HG02885 (cell line): ENCODE results near the gene AJAP1.

Experiments
- ATAC-seq: cut with Tn5 transposase; IDR thresholded peaks from one replicate; pipeline ENCODE4 v1.9.1; 2021; ENCODE audit warnings: mild to moderate bottlenecking; ENCODE audit not compliant: unreplicated experiment, poor library complexity

The AJAP1 gene

DNA sequence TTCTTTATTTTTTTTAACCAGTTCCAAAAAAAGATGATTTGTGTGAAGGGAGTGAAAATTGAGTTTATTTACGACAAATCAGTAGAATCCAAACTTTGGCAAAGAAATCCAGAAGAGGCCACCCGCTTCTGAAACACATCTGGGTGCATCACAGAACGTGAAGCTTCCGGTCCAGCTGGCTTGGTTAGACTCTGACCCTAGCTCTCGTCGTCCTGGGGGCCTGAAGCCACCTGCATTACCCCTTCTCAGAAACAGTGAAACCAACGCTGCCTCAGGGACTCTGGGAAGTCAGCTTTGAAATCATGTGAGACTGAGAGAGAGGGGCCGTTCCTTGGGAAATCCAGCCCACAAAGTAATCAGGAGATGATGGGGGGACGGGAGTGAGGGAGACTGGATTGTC lies 21.8 kb downstream of the AJAP1 start:
- ATAC-seq = no peak

DNA sequence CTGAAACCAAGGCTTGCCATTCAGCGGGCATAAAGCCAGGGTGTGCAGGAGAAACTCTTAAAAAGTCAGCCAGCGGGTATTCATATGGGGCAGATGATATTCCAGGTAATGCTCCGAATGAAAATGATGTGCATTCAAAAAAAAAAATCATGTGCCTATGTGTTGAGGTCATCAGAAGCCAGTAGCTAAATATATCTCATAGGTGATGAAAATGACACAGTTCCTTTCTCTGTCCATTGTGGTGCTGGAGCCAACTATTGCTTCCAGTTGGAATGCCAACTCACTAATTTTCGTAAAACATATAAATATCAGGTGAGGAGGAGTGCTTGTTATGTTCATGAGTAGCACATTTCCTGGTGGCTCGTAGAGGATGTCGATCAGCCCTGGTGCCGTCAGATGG lies 23.2 kb downstream of the AJAP1 start:
- ATAC-seq = no peak

DNA sequence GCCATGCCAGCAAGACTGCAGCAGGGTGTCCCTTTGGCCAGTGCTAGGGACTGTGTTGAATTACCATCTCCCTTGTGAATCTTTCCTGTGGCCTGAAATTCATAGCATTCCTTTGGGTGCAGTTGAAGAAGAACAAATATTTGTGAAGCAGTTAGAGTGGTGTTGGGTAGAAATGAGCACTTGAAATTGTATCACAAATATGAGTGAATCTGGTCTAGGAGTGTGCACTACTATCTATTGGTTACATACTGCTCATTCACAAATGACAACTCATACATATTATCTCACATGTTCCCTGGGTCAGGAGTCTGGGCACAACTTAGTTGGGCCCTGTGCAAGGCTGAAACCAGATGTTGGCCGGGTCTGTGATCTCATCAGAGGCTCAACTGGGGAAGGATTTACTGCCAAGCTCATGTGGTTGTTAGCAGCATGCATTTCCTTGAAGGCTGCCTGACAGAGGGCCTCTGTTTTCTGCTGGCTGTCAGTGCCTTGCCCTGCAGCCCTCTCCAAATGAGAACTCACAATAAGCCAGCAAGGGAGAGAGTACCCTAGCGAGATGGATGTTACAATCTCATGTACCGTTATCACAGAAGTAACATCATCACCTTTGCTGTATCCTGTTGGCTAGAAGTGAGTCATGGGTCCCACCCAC lies 23.8 kb downstream of the AJAP1 start:
- no peak for ATAC-seq

DNA sequence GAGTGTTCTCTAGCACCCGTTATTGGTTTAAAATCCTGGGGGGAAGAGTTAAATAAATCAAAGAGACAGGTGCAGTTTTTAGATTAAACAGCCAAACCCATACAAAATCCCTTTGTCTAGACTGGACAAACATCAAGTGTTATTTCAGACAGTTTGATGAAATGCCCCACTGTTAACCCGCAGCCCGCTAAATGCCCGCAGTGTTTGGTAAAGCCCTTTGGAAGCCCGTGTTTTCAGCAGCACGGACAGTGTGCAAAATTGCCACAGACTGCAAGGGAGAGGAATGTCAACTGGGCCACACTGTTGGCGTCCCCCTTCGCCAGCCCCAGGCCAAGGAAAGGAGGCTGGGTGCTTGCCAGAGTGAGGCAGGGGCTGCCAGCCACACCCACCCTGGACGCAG lies 26.6 kb downstream of the AJAP1 start:
- no peak for ATAC-seq

DNA sequence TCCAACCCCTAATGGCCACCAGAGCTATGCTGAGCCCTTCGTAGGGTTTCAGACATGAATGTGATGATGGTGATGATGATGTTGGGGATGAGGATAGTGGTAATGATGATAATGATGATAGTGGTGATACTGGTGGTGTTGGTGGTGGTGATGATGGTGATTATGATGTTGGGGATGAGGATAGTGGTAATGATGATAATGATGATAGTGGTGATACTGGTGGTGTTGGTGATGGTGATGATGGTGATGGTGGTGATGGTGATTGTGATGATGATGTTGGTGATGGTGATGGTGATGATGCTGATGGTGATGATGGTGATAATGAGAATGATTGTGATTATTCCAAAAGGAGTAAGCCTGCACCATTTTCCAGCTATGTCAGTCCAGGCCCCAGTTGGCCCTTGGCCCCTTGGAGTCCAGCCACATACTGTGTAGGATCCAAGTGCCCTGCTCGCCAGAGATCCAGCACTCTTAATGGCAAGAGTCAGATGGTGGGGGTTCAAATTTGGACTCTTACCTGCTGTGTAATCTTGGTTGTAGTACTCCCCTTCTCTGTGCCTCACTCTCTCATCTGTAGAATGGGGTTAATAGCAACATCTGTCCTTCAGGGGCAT lies 28.3 kb downstream of the AJAP1 start:
- no peak for ATAC-seq

DNA sequence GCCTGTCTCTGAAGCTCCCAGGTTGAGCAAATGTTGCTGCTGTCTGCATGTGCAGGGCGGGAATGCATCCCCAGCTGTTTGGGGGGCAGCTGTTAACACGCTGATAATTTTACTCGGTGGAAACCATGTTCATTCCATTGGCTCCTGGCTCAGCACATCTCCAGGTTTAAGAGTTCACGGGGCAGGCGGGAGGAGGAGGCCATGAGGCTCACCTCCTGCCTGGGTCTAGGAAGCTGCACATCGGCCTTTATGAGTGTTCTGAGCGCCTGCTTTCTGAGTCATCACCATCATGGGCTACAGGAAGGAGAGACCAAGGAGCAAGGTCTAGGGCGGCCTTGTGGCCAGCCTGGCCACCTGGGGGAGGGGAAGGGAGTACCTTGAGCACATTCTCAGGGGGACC lies 29.7 kb downstream of the AJAP1 start:
- no peak for ATAC-seq

DNA sequence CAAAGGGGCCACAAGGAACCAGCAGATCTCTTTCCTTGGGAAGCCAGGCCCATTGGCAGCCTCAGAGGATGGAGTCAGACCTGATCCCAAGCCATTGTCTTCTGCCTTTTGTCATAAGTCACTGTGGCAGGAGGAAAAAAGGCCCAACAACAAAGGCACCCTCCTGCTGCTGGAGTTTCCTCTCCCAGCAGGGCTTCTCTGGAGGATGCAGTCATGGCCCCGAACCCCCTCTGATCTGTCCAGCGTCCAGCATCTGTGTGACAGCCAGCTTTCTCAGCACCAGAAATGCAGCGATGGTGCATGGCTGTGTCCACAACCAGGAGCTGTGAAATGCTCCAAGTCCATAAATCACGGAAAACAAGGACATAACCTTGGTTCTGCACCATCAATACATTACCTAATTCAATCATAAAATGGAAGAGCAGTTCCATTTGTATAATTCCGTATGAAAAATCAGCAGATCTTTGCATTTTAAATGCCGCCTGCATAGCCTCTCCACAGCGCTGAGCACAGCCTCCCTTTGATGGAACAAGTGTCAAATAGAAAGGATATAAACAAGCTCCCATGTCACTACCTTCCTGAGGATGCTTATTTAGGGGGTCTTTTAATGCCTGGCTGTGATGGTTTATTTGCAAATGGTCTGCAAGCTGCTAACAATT lies 30.6 kb downstream of the AJAP1 start:
- ATAC-seq = no peak

DNA sequence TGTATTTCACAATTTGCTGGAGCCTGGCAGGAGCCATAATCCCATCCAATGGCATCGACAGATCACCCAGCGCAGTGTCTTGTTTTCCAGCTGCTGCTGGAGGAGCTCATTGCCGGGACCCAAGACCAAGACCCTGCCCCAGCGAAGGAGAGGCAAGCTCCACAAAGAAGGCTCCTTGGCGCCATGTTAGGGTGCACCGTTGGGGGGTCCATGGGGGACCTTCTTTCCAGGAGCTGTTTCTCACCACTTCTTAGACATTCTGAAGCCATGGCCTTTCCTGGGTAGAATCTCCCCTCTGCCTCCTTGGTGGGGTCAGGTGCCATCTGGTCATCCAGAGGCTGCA lies 31.1 kb downstream of the AJAP1 start:
- no peak for ATAC-seq

DNA sequence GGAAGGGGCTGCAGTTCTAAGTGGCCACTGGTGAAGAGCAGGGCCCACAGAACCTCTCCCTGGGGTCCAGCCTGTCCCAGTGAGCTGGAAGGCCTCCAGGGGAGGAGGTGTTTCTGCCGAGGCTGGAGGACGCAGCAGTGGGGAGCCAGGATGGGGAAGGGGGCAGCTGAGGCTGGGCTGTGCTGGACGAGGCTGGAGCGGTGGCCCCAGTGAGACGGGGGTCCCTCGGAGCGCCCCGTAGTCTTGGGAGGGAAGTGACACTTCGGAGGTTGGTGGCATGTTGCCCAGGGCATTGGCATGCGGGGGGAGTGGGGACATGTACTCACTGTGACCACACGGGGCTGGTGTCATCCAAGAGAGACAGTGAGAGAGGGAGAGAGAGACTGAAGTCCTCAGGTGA lies 33.5 kb downstream of the AJAP1 start:
- no peak for ATAC-seq

DNA sequence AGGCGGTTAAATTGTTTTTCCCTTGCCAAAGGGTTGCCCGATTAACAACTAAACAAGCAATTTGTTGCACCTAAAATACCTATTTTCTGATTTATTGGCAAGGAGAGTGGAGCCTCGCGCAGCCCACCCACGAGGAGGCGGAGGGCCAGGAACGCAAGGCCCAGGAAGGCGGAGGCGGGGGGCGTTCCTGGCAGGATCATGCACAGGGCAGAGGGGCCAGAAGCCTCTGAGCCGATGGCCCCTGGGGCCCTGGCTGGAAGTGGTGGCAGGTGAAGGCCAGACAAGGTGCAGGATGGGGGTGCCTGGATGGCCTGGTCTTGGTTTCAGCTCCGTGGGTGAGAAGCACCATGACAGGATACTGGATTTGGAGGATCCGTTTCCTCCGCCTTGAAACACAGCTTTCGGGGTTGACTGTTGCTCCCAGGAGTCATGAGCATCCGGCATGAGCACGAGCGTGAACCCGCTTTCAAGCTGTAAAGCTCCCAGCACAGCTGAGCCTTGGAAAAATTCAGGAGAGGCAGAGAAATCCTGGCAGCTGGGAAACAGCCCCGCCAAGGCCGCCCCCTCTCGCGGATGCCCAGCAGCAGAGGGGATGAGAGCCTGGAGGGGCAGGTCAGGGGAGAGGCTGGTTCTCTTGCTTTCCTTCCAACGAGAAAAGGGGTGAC lies 35.0 kb downstream of the AJAP1 start:
- ATAC-seq = no peak

DNA sequence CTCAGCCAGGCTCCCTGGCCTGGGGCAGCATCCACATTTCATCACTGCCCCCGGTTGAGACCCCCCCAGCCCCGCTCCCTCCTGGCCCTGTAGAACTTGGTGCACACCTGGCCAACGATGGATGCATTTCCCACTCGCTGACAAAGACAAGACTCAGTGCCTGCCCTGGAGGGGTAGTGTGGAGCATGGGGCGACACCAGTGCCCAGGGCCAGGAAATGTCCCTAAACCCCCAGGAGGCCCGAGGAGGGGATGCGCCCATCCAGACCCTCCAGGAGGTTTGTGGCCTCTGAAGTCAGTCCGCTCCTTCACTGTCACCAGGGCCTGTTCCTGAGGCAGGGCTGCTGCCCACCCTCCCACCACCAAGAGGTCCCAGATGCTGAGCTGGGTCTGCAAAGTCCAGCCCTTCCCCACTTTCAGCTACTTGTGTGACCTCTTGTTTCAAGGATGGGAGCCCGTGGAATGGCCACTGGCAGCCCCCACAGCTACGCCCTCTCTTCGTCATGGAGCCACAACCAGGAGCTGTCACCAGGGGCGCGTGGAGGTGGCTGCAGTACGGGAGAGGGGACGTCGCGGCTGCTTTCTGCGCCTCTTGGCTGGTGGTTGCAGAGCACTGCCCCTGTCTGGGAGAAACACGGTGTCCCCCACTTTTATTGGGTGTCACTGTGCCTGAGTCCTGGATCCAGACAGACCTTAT lies 35.7 kb downstream of the AJAP1 start:
- no peak for ATAC-seq

DNA sequence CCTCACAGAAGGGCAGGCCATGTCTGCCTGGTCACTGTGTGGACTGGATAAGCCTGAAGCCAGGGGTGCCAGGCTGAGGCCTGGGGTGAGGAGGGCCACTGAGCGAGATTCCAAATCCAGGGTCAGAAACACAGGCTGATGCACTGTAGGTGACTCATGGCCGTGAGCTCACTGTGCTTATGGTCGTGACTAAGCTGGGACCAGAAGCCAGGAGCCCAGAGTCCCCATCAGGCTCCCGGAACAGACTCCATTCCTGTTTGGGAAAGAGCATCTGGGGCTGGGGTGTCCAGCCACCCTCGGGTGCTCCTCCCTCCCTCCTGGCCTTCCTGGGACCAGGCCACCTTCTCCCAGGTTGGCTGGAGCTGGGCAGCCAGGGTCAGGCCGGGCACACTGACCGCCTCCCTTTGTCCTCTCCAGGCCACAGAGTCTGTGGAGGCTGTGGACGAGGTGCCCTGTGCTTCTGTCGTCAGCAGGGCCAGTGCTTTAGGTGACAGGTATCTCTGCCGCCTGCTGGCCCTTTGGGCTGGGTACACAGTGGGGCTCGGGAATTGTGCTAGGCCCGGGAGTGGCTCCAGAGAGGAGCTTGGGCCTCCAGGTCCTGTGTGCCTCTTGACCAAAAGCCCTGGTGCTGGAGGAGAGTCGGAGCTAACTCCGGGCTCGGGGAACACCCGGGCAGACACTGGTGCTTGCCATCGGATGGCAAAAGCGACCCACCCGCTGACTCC lies 36.7 kb downstream of the AJAP1 start:
- ATAC-seq = no peak

DNA sequence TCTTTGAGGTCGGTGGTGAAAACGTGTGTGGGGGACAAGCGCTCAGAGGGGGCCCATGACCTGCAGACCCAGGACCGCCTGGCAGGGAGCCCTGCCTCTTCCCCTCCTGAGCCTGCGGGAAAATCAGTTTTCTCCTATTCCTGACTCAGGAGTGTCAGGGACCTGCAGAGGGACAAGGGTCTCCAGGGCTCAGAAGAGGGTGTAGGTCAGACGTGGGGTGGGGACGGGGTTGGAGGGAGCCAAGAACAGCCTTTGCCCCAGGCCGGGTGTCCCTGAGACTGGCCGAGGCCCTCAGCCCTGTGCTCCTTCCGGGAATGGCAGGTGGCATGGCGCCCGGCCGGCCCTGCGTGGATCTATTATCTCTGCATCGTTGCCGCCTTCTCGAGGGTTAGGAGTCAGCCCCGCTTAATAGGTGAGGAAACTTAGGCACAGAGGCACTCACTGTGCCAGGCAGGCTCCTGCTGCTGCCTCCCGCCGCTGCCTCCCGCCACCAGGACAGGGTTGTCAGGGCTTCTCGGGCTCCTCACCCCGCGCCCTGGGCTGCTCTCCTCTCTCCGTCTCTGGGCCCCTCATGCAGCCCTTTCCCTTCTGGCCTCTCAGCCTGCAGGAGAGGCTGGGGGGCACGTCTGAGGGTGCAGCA lies 37.5 kb downstream of the AJAP1 start:
- ATAC-seq = no peak

DNA sequence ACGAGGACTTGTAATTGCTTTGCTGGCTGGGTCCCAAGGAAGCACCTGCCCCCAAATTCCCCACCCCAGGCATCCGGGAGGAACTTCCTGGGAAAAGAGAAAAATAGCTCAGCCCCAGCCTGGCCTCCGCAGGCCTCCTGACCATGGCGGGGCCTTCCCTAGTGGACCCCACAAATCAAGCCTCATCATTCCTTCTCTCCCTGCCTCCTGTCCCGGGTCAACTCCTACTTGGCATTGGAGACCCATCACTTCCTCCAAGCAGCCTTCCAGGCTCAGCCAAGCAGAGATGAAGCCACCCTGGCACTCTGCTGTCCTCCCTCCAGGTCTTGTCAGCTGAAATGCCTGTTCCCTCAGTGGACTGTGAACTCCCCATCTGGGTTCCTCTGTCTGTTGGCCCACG lies 38.0 kb downstream of the AJAP1 start:
- no peak for ATAC-seq

DNA sequence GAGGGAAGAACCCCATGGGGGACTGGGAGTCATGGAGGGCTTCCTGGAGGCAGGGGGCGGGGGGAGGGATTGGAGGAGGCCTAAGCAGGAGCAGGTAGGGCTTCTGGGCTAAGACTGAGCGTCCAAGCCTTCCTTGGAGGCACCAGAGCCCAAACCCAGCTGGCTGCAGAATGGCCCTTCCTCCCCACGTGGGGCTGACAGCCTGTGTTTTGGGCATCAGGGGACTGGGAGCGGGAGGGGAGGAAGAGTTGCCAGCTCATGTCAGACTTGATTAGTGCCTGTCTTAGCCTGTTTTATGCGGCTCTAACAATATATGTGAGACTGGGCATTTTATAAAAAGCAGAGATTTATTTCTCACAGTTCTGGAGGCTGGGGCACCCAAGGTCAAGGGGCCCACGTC lies 38.9 kb downstream of the AJAP1 start:
- ATAC-seq = no peak

DNA sequence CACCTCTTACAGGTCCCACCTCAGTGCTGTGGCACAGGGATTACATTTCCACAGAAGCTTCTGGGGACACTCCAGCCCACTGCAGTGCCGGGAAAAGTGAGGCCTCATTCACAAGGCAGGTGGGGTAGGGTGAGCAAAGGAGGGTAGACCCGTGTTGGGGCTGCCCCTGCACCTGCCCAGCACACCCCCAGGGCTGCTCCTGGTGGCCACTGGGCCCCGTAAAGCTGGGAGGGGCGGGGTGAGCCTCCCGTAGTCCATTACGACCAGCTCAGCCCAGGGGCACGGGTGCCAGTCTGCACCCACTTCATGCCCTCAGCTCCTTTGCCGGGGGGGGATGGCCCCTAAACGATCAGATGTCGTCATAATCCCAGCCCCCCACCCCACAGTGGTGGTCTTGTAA lies 39.5 kb downstream of the AJAP1 start:
- no peak for ATAC-seq

DNA sequence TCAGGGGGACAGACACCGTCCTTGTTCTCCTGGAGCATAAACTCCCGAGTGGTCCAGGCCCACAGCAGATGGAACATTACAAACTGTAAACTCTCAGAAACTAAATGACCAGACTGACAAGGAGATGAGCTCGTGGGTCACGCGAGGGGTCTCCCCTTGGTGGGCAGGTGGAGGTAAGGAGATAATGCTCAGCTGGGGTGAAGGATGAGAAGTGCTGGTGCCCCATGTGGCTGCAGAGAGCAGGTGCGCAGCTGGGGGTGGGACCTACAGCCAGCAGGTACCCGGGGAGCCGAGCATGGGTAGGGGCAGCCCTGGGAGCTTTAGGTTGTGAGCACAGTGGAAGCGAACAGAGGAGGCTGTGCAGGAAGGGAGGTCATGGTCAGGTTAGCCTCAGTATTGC lies 40.1 kb downstream of the AJAP1 start:
- no peak for ATAC-seq

DNA sequence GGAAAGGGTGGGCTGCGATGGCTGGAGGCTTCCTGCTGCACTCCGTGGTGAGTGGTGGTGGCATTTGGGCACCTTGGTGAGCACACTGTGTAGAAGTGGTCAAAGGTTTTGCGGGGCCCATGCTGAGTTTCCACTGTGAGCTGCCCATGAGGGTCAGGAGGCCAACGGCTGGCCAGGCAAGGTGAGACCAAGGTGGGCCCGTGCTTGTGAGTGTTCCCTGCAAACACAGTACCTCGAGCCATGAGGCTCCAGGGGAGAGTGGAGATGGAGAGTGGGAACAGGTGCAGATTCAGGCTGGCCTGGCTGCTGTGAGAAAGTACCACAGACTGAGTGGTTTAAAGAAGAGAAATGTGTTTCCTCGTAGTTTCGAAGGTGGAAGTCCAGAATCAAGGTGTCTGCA lies 40.8 kb downstream of the AJAP1 start:
- ATAC-seq = no peak

DNA sequence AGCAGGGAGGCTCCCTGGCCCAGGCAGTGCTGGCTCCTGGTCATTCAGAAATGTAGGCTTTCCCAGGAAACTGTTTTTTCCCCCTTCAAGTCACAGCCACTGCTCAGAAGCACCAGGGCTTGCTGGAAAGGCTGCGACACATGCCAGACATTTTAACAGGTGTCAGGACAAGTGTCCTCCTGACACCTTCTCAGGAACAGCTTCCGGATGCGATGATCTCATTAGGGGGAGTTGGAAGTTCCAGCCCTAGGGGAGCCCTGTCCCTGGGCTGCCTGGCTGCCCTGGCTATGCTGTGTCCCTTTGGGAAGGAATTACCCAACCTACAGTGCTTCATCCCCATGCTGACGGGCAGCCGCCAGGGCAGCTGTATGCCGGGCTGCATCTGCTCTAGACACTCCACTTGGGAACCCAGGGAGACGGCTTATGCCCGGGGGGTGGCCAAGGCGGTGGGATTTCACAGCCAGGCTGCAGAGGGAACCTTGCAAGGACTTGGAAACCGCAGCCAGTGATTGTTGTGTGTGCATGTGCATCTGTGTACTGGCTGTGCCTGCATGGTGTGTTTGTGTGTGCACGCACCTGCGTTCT lies 41.8 kb downstream of the AJAP1 start:
- ATAC-seq = no peak

DNA sequence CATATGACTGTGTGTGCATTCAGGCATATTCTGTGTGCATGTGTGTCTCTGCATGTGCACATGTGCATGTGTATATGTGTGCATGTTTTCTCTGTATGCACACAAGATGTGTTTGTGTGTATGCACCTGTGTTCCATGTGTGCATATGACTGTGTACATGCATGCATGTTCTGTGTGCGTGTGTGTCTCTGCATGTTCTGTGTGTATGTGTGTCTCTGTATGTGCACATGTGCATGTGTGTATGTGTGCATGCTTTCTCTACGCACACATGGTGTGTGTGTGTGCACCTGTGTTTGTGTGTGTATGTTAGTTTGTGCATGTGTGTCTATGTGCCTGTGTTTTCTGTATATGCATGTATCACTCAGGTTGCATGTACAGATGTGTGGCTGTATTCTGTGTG lies 42.3 kb downstream of the AJAP1 start:
- no peak for ATAC-seq
